DND-41 (cell line): ENCODE data around the gene JPH3.

ENCODE experiments used
- EZH2 ChIP-seq: IDR thresholded peaks from 3 replicates; pipeline ENCODE4 v1.6.1; 2012; ENCODE audit warnings: borderline replicate concordance, low read depth, mild to moderate bottlenecking, moderate library complexity, low read length, inconsistent platforms; ENCODE audit not compliant: severe bottlenecking
- TF ChIP-seq, protein P1 (sequence below): IDR thresholded peaks from 2 replicates; pipeline ENCODE4 v1.5.1; 2012; ENCODE audit warnings: borderline replicate concordance, low read length, moderate library complexity, mild to moderate bottlenecking; ENCODE audit not compliant: poor library complexity, severe bottlenecking; ENCODE audit errors: extremely low read depth

DNA sequence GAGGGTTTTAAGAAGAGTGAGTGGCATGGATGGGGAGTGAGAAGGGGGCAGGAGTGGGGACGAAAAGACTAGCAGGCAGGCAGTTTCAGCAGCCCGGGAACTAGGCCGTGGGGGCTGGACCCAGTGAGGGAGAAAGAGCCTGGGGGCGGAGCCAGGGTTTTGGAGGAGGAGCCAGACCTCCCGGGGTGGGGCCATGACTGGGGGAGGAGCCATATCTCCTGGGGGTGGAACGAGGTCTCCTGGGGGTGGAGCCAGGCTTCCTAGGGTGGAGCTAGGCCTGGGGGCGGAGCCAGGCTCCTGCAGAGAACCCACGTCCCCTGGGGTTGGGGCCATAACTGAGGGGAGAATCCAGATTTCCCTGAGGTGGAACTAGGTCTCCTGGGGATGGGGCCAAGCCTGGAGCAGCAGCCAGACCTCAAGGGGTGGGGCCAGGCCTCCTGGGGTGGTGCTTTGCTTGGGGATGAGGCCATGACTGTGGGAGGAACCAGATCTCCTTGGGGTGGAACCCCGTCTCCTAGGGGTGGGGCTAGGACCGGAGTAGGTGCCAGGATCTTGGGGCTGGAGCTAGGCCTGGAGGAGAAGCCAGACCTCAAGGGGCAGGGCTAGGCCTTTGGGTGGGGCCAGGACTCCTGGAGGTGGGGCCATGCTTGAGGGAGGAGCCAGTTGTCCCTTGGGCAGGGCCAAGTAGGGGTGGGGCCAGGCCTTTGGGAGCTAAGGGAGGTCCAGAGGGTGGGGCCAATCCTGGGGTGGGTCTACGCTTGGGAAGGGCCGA is 41.7 kb upstream of the JPH3 start:
- TF ChIP-seq, protein P1, sequence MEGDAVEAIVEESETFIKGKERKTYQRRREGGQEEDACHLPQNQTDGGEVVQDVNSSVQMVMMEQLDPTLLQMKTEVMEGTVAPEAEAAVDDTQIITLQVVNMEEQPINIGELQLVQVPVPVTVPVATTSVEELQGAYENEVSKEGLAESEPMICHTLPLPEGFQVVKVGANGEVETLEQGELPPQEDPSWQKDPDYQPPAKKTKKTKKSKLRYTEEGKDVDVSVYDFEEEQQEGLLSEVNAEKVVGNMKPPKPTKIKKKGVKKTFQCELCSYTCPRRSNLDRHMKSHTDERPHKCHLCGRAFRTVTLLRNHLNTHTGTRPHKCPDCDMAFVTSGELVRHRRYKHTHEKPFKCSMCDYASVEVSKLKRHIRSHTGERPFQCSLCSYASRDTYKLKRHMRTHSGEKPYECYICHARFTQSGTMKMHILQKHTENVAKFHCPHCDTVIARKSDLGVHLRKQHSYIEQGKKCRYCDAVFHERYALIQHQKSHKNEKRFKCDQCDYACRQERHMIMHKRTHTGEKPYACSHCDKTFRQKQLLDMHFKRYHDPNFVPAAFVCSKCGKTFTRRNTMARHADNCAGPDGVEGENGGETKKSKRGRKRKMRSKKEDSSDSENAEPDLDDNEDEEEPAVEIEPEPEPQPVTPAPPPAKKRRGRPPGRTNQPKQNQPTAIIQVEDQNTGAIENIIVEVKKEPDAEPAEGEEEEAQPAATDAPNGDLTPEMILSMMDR: no peak
- no peak for TF ChIP-seq EZH2
